ENCODE results near the gene CCBE1.

CCBE1 gene

GRCh38 chr18:59671551-59671950 is 25.7 kb downstream of the CCBE1 start:
- TF ChIP-seq SIN3A (IDR thresholded peaks at IDR 0.05; ENCODE audit: borderline replicate concordance, insufficient read depth, low read length) = no peak
- no peak for TF ChIP-seq TAF1 (IDR thresholded peaks at IDR 0.05; ENCODE audit: borderline replicate concordance, insufficient read depth, low read length)
- TF ChIP-seq POLR2AphosphoS5 (IDR thresholded peaks at IDR 0.05; ENCODE audit: low read depth, low read length) = no peak
- TF ChIP-seq REST (IDR thresholded peaks at IDR 0.05; ENCODE audit: insufficient read depth in 1 of 2, low read depth in 2 of 2, low read length in 2 of 2) = no peak
- no peak for TF ChIP-seq FOXP2 (optimal IDR thresholded peaks at IDR 0.05; ENCODE audit: borderline replicate concordance, extremely low read depth, extremely low read length, insufficient read depth)

DNA sequence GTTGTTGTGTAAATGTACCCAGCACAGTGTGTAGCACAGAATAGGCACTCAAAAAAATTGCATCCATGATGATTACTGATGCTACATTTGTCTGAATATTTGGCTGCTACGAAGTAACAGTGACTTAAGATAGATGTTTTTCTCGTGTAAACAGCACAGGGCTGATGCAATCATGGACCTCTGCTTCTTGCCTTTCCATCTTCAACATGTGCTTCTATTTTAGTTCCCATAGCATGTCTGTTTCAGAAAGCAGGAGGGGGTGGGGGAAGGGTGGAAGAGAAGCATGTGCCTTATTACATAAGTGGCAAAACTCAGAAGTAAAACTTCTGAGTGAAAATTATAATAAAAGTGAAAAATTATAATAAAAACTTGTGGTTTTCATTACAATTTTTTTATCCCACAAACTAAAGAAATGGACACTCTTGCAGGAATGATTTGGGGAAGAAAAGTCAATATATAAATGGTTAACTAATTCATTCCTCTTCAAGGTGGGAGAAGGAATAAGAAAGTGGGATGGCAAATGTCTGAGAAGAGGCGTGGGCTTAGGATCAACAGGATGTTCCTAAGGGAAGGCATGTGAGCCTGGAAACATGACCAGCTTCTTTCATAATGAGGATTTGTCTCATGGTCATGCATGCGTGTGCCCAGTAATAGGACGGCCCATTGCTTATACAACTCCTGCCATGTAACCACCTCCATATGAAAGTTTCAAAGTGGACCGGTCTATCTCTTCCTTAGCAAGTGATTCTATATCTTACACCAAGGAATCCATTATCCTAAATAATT is 27.2 kb downstream of the CCBE1 start:
- no peak for TF ChIP-seq TAF1 (IDR thresholded peaks at IDR 0.05; ENCODE audit: borderline replicate concordance, insufficient read depth, low read length)
- TF ChIP-seq FOXP2 (optimal IDR thresholded peaks at IDR 0.05; ENCODE audit: borderline replicate concordance, extremely low read depth, extremely low read length, insufficient read depth) = no peak
- TF ChIP-seq SIN3A (IDR thresholded peaks at IDR 0.05; ENCODE audit: borderline replicate concordance, insufficient read depth, low read length) = no peak
- TF ChIP-seq POLR2AphosphoS5 (IDR thresholded peaks at IDR 0.05; ENCODE audit: low read depth, low read length) = no peak
- TF ChIP-seq REST (IDR thresholded peaks at IDR 0.05; ENCODE audit: insufficient read depth in 1 of 2, low read depth in 2 of 2, low read length in 2 of 2) = no peak

DNA sequence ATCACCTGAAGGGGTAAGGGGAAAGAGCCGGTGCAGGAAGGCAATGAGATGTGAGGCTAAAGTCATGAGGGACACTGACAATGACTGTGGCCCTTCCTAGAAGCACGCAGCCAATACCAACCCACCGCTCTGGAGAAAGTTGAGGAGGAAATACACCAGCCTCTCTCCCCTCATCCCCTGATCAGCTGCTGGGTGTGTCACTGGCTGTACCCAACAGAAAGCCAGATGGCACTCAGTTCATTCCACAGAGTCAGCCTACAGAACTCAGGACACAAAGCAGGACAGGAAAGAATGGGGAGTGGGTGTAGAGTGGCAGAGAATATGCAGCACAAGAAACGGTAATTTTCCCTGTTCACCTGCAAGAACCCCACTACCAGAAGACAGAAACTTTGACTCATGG is 29.7 kb downstream of the CCBE1 start:
- no peak for TF ChIP-seq REST (IDR thresholded peaks at IDR 0.05; ENCODE audit: insufficient read depth in 1 of 2, low read depth in 2 of 2, low read length in 2 of 2)
- TF ChIP-seq POLR2AphosphoS5 (IDR thresholded peaks at IDR 0.05; ENCODE audit: low read depth, low read length) = no peak
- TF ChIP-seq SIN3A (IDR thresholded peaks at IDR 0.05; ENCODE audit: borderline replicate concordance, insufficient read depth, low read length) = no peak
- TF ChIP-seq TAF1 (IDR thresholded peaks at IDR 0.05; ENCODE audit: borderline replicate concordance, insufficient read depth, low read length) = no peak
- no peak for TF ChIP-seq FOXP2 (optimal IDR thresholded peaks at IDR 0.05; ENCODE audit: borderline replicate concordance, extremely low read depth, extremely low read length, insufficient read depth)

DNA sequence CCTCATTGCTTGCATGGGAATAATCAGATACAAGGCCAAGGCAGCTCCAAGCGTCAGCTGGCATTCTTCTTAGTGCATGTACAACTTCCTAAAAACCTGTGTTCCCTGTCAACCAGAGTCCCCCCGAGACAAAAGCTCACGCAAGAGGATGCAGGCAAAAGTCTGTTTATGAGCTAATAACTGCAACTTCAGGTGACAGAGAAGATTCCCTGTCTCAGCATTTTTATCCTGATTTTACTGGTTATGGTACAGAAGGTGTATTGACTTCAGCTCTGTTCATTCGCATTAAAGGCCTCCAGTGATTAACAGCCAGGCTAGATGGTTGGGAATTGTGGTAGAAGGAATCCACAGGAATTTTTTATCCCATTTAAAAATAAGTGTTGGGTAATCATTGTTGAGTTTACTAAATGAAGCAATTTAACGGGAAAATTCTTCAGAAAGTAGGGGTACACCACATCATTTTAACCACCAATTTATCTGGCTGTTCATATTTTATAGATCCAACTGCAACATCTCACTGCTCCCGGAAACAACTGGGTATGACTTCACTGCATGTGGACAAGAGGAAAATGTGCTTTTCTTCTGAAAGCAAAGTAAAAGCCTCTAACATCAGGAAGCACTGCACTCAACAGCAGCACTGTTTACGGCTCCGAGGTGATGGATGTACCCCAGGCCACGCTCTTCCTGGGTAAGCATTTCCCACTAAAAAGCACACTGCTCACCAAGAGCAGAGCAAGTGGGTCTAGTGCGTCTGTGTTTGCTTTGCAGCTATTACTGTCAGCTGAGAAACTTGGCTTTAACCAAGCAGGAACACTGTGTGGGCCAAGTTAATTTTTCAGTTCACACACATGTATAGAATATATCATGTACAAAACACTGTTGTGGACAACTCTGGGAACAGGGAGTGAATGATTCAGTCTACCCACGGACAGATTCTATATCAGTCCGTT is 31.9 kb downstream of the CCBE1 start:
- TF ChIP-seq TAF1 (IDR thresholded peaks at IDR 0.05; ENCODE audit: borderline replicate concordance, insufficient read depth, low read length) (no peak), FOXP2 (optimal IDR thresholded peaks at IDR 0.05; ENCODE audit: borderline replicate concordance, extremely low read depth, extremely low read length, insufficient read depth) (no peak), POLR2AphosphoS5 (IDR thresholded peaks at IDR 0.05; ENCODE audit: low read depth, low read length) (no peak), REST (IDR thresholded peaks at IDR 0.05; ENCODE audit: insufficient read depth in 1 of 2, low read depth in 2 of 2, low read length in 2 of 2) (no peak), SIN3A (IDR thresholded peaks at IDR 0.05; ENCODE audit: borderline replicate concordance, insufficient read depth, low read length) (no peak)

Measured in PFSK-1 (cell line).